ENCODE results near the gene ZBED4.
"Not testable (repeated sequence)": the region's sequence is repeated elsewhere in the genome, so short reads cannot be mapped to it uniquely, and the experiment has no call there.

The ZBED4 gene, protein sequence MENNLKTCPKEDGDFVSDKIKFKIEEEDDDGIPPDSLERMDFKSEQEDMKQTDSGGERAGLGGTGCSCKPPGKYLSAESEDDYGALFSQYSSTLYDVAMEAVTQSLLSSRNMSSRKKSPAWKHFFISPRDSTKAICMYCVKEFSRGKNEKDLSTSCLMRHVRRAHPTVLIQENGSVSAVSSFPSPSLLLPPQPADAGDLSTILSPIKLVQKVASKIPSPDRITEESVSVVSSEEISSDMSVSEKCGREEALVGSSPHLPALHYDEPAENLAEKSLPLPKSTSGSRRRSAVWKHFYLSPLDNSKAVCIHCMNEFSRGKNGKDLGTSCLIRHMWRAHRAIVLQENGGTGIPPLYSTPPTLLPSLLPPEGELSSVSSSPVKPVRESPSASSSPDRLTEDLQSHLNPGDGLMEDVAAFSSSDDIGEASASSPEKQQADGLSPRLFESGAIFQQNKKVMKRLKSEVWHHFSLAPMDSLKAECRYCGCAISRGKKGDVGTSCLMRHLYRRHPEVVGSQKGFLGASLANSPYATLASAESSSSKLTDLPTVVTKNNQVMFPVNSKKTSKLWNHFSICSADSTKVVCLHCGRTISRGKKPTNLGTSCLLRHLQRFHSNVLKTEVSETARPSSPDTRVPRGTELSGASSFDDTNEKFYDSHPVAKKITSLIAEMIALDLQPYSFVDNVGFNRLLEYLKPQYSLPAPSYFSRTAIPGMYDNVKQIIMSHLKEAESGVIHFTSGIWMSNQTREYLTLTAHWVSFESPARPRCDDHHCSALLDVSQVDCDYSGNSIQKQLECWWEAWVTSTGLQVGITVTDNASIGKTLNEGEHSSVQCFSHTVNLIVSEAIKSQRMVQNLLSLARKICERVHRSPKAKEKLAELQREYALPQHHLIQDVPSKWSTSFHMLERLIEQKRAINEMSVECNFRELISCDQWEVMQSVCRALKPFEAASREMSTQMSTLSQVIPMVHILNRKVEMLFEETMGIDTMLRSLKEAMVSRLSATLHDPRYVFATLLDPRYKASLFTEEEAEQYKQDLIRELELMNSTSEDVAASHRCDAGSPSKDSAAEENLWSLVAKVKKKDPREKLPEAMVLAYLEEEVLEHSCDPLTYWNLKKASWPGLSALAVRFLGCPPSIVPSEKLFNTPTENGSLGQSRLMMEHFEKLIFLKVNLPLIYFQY
- 37.2 to 62.3 (median 61.4) reads per million in 4 experiments for total RNA-seq

DNA sequence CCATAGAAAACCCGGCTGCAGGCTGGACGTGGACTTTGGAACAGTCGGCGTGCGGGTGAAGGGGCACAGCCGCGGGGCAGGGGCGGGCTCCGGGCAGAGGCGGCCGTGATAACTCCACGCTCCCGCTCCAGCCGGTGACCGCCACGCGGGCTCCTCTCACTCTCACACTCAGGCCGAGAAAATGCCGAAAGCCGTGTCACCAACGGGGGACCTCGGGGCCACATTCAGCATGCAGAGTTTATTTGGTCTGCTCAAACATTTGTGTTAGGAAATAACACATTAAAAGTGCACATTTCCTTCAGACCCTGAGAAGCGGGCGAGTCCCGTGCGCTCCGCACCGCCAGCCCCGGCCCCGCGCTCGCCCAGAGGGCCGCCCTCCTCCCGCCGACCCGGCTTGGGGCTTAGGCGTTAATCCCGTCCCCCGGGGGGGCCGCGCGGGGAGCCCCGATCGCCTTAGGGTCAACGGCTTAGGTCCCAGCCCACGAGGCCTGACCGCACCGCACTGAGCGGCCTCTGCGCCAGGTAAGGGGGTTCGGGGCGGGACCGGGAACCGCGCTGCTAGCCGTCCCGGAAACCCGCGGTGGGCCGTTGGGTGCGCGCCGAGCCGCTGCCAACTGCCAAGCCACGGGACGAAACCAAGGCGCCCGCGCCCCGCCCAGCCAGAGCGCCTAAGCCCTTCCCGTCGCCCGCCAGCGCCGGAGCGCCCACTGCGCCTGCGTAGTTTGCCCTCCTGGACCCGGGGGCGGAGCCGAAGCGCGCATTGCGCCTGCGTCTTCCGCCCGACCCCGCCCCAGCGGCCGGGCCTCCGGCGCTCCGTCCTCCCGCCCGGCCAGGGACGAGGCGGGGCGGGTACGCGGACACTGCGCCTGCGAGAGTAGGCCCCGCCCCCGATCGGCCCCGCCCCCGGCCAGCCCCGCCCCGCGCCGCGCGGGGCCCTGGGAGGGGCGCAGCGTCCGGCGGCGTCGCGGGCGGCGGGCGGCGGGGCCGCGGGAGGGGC lies at the start of gene ZBED4:
TSS of gene ZBED4 (plus strand) at position 947 of the 997 bp plus-strand sequence. CDS start 29,819 bp downstream, outside the sequence.
- DNase-seq: peak; percentile 95

DNA sequence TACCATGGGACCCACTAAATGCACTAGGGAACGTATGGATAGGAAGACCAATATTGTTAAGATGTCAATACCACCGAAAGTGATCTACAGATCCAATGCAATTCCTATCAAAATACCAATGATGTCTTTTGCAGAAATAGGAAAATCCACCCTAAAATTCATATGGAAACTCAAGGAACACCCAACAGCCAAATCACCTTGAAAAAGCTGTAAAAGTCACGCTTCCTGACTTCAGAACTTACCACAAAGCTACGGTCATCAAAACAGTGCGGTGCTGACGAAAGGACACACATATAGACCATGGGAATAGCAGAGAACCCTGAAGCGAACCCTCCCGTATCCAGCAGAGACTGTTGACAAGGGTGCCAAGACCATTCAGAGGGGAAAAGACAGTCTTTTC lies 46.5 kb upstream of the ZBED4 start:
- no peak for DNase-seq

DNA sequence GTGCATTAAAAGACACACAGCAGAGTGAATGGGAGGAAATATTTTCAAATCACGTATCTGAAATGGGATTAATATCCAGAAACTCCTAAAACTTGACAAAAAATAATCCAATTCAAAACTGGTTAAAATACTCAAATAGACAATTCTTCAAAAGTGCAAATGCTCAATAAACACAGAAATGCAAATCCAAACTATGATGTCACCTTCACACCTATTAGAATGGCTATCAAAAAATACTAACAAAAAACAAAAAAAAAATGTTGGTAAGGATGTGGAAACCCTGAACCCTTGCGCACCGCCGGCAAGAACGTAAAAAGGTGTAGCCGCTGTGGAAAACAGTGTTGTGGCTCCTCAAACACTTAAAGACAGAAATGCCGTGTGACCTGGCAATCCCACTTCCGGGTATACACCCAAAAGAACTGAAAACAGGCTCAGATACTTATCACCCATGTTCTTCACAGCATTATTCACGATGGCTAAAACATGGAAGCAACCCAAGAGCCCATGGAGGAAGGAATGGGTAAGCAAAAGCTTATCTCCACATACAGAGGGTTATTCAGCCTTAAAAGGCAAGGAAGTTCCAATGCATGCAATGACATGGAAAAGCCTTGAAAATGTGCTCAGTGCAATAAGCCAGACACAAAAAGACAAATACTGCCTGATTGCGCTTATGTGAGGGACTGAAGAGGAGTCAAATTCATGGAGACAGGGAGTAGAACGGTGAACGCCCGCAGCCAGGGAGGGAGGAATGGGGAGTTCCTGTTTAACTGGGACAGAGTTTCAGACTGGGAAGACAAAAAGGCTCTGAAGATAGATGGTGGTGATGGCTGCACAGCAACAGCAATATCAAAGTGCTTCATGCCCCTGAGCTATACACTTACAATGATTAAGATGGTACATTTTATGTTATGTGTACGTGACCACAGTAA lies 45.6 kb upstream of the ZBED4 start:
- DNase-seq: no peak

DNA sequence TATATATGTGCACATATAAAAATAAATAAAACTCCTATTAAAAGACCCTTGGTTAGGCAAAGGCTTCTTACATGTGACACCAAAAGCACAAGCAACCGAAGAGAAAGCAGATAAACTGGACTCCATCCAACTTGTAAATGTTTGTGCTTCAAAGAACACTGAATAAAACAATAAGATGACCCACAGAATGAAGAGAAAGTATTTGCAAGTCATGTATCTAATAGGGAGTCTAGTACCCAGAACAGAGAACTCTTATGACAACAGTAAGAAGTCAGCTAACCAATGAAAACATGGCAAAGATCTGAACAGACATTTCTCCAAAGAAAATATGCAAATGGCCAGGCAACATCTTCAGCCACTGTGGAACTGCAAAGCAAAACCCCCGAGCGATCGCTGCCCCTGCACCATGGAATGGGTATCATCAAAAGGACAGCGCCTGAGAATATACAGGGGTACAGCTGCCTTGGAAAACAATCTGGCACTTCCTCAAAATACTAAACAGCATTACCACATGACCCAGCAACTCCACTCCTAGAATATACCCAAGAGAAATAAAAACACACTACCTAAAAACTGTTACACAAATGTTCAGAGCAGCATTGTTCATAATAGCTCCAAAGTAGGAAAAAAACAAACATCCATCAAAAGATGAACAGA lies 43.2 kb upstream of the ZBED4 start:
- DNase-seq: no peak

DNA sequence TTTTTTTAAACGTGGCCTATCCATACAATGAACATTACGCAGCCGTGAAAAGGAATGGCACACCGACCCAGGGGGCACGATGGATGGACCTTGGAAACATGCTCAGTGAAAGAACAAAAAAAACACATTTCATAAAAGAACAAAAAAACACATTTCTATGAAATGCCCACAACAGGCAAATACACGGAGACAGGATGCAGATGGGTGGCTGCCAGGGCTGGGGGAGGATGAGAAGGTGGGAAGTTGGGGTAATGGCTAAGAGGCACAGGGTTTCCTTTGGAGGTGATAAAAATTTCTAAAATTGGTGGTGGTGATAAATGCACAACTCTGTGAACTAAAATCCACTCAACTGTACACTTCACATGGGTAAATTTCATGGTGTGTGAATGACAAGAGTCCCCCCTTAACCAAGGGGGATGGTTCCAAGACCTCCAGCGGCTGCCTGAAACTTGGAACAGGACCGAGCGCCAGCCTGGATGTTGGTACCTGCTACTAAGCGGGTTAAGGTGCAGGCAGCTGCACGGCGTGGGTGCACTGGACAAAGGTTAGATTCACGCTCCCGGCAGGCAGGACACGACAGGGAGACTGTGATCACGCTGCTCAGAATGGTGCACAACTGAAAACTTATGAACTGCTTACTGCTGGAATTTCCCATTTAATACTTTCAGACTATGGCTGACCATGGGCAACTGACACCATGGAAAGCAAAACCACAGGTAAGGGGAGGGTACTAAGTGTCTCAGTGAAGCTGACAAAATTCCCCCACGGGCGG lies 42.4 kb upstream of the ZBED4 start:
- DNase-seq: no peak

DNA sequence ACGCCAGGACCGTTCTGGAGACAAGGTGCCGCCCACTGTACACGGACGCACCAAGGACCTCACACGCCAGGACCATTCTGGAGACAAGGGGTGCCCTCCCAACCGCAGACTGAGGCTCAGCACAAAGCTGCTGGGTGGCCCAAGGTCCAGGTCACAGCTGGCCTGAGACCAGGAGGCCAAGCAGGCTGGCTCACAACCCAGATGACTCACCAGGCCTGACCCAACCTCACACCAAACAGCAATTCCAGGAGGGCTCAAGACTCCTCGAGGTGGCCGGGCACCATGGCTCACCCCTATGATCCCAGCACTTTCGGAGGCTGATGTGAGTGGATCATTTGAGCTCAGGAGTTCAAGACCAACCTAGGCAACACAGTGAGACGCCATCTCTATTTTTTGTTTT lies 40.8 kb upstream of the ZBED4 start:
- DNase-seq: no peak

DNA sequence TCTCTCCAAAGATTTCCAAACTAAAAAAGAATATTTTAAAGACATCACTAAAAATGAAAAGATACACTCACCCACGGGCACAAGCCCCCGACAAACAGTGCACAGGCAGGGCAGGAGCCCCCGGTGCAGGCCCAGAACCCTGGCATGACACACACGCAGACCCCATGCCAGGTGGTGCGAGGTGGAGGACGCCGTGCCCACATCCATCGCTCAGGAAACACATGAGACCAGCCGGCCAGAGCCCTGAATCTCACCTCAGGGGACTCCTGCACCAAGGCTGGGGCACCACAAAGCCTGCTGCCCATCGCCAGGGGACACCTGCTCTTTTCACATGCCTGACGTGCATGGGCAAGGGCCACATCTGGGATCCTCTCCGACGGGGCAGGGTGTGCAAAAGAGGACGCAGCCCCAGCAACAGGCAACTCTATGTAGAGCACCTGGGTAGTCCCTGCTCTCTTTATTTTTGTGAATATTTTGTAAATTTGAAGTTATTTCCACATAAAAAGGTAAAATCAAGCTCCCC lies 39.4 kb upstream of the ZBED4 start:
- DNase-seq: no peak

DNA sequence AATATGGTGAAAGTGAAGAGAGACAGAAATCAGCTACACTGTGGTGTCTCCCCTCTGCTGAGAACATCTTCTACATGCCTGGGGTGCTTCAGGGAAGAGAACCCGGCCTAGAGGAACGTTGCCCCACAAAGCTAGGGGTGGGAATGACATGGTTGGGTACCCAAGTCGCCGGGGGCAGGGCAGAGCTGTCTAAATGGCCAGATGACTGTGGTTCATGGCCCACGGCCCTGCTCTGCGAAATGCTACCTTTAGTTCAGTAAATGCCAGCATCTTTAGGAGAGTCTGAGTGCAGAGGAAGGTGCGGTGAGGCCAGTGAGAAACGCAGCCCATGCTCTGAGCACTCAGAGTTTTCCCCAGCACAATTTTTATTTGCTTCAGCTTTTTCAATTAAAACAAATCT lies 38.8 kb upstream of the ZBED4 start:
- DNase-seq: no peak

DNA sequence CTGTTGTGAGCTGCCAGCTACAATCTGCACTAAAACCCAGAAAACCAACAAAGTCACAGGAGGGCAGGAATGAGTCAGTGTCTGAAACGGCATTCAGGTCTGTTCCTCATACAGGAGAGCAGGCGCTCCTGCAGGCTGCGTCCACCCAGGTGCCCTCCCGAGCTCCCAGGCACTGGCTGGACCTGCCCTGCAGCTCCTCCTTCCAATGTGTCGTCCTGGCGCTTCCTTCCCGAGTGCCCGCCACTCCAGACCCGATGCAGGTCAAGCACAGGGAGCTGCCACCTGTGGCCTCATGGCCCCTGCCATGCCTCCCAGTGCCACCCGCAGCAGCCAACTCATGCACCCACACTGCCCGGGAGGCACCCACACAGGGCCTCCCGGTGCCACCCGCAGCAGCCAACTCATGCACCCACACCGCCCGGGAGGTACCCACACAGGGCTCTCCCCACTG lies 38.0 kb upstream of the ZBED4 start:
- no peak for DNase-seq

DNA sequence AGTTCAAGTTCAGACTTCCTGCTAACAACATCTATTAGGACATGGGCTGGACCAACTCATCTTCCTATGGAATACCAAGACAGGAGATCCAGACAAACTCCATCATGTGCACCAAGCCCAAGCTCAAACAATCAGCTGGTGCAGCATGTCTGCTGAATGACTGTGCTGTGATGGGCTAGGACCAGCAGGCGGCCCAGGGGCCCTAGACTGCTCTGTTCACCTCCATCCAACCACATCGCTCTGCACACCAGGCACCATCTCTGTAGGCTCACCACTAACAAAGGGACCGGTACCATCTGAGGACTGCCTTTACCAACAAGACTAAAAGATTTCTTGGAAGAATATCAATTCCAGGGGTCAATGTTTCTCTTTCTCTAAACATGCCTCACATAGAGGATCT lies 36.3 kb upstream of the ZBED4 start:
- no peak for DNase-seq

DNA sequence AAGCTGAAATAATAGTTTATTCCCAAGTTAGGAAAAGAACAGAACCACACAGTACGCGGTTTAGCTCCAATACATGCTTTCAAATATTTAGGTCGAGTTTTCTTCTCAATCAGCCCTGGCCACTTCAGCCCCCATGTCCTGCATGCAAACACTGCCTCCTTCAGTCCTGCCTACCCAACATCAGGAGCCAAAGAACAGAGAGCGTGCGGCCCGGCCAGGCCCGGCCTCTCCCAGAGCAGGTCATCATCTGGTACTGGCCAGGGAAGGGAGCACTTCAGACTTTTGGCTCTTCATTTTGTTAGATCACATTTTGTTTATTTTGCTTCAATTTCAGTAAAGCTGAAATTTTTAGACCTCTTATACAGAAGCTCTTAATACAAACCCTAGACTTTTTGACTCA lies 32.7 kb upstream of the ZBED4 start:
- DNase-seq: no peak

DNA sequence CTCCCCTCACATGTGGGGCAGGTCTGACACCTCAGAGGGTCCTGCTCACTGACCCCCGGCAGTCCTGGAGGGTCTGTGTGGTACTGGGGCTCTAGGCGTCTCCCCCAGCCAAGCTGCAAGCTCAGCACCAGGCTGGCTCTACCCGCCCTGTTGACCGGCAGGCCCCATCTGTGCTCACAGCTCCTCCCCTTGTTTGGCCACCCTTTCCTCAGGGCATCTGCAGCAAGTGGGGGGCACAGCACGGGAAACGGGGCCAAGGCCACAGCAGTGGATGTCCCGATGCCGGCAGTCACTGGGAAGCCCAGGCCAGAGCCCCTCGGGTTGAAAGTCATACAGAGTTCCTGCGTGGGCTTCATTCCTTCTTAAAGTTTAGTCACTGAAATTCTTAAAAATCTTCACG lies 31.9 kb upstream of the ZBED4 start:
- not testable (repeated sequence) for DNase-seq

DNA sequence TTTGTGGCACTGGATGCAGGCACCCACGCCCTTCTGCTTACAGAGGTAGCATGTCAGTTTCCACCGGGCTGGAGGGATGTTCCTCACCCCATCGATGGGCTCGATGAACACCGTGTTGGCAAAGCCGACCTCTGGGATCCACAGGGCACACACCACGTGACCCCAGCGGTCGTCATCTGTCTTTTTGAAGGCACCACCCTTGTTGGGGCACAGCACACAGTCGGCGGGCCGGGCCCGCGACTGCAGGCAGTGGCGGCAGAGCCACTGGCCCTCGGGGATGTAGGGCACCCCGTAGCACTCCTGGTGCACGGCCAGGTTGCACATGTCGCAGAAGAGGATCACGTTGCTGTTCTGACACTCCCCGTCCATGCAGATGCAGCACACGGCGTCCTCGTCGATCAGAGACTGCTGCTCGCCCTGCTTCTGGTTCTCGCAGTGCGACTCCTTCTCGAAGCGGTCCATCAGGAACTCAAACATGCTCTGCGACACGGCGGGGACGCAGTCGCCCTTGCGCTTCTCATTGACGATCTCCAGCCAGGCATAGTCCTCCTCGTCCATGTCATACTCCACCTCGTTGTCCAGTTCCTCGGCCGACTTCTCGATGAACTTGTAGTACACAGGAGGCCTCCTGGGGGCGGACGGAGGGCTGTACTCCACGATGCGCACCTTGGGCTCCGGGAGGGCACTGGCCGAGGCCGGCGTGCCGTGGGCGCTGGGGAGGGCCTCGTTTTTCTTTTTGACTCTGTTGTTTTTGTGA lies 30.2 kb upstream of the ZBED4 start:
- no peak for DNase-seq

DNA sequence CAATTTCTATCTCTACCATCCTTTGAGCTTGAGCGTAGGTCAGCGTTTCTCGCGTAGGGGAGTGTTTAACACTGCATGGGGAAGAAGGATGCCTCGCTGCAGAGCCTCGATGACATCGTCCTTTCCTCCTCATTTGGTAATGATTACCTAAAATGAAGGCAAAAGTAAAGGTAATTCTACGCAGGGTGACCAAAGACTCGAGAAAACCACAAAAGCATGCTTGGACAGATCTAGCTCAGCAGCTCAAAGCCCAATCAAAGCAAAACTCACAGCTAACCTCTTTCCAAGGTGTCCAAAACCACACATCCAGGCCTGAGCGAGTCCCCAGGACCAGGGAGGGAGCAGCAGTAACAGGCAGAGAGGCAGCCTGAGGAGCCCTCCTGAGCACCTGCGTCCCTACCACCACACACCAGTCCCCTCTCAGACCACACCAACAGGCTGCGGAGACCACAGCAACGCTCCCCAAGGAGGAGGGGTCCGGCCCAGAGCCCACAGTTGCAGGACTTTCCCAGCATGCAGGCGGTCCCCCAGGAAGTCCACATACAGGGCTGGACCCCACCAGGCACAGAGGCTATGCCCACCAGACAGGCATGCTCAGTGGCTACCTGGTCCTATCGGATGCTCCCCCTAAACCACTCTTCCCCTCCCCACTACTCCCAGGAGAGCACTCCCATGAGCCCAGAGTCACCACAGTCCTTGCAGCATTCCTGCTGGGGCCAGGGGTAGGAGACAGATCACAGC lies 29.3 kb upstream of the ZBED4 start:
- no peak for DNase-seq

DNA sequence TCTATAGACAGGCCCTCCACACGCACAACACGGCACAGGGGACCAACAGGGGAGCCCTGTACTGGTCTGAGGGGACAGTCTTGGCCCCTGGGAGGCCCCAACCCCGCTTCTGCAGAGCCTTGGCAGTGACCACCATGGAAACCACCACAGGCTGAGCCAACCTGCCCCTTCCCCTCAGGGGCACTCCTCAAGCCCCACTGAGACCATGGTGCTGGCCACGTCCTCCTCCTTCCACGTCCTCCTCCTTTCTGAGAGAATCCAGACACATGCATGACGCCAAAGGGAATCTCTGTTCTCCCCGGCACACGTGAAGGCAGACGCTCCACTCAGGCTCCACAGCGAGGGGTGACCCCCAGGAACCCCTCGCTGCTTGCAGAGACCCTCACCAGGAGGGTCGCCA lies 28.7 kb upstream of the ZBED4 start:
- DNase-seq: no peak

DNA sequence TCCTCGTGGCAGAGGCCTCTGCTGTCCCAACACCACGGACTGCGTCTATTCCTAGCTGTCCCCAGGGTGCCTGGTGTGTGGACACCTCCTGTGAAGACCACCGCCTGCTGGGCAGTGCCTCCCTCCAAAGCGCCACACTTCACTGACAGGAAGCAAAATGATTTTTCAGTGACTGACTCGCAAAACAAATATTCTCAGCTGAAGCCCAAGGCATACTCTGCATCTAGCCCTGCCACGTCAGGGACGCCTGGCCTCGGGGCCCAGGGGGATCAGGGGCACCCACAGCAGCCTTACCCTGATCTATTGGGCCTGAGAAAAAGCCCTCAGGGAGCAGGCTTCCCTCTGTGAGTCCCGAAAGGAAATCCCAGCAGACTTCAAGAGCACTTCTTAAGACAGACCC lies 28.2 kb upstream of the ZBED4 start:
- DNase-seq: no peak

DNA sequence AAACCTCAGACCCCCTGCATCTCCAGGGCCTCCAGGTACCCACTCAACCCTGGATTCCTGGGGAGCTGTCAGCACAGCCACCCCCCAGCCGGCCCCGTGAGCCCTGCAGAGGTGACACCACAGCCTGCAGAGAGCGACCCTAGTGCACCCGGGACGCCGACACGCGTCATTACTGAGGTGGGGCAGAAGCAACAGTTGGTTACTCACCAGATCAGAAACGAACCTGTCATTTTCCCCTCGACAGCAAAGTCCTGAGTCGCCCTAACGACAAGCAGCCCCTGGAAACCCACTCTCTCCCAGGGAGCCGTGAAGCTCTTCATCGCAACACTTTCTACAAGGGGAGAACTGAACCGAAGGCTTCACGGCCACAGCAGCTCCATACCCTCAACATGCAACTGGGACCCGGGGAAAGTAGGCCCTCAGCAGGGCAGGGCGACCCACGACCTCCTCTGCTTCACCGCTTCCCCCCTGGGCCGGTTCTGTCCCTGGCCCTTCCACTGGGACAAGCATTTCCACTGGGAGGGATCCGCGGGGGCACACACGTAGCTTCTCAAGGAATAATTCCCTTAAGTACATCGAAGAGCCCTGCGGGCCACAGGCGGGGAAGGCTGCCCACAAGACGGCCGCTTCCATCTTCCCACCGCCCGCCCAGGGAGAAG lies 27.6 kb upstream of the ZBED4 start:
- peak; percentile 25 for DNase-seq
